Breast epithelium (tissue), 3 donors: ENCODE data around the gene PLCH1.

ENCODE experiments used
- POLR2A ChIP-seq: fragments of 450-650 bp; IDR thresholded peaks from one replicate; pipeline ENCODE4 v1.6.1; 2016; ENCODE audit warnings: antibody characterized with exemption, mild to moderate bottlenecking, moderate library complexity
- POLR2AphosphoS5 ChIP-seq, 3 donors: sonication (generic); formaldehyde crosslinking; IDR thresholded peaks; one replicate each; pipeline ENCODE4 v1.6.1; 2017; ENCODE audit warnings: antibody characterized with exemption in 3 of 3

DNA sequence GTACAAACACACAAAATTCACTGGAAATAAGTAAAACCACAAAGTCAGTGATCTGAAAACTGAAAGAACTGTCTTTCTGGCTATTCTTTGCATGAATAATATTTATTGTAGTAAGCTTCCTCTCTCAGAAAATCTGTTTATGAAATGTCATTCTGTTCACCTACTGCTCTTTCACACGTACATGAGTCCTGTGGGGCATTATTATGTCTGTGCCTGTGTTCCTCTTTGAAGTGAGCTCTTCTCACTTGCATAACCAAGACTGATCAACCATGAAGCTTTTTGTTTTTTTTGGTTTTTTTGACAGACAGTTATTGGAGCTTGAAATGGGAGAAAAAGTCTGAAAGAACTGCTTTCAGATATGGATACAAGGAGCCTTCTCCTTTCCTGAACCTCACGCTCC lies 195.8 kb downstream of the PLCH1 start:
- no peak for TF ChIP-seq POLR2A
- no peak for TF ChIP-seq POLR2AphosphoS5 (IDR thresholded peaks at IDR 0.05)
